NCI-H345 (cell line): ENCODE measurements around the gene DNAH1.
"Not testable (repeated sequence)": the region's sequence is repeated elsewhere in the genome, so short reads cannot be mapped to it uniquely, and the experiment has no call there.

Experiments
- DNase-seq: peaks from one replicate; lab custom pipeline; 2025; lab: John Stamatoyannopoulos, UW

Gene DNAH1

GRCh38 chr3:52315977-52316764 lies at the start of gene DNAH1:
TSS of gene DNAH1 (plus strand) at chr3:52316319. CDS start at chr3:52322443, 6,124 bp downstream.
- DNase-seq, result no peak

GRCh38 chr3:52268036-52268435 lies 48.1 kb upstream of the DNAH1 start:
- DNase-seq, result no peak

- DNase-seq, result no peak
Observed at GRCh38 chr3:52269776-52270175, 46.3 kb upstream of the DNAH1 start.

GRCh38 chr3:52270252-52270754 lies 45.8 kb upstream of the DNAH1 start:
- no peak for DNase-seq

GRCh38 chr3:52272172-52272571 lies 43.9 kb upstream of the DNAH1 start:
- DNase-seq, result not testable (repeated sequence)

- DNase-seq, result no peak
Observed at GRCh38 chr3:52272831-52273230, 43.3 kb upstream of the DNAH1 start.

GRCh38 chr3:52274781-52275180 lies 41.3 kb upstream of the DNAH1 start:
- not testable (repeated sequence) for DNase-seq

- DNase-seq, result peak; percentile 11
Observed at GRCh38 chr3:52277071-52277964, 38.8 kb upstream of the DNAH1 start.

GRCh38 chr3:52277972-52278509 lies 38.1 kb upstream of the DNAH1 start:
- peak; percentile 62 for DNase-seq

GRCh38 chr3:52278510-52279069 lies 37.5 kb upstream of the DNAH1 start, which contains the start of gene WDR82:
TSS of gene WDR82 (minus strand) at chr3:52278649. CDS start at chr3:52278361, 288 bp downstream.
- DNase-seq, result peak; percentile 90

- DNase-seq, result no peak
Observed at GRCh38 chr3:52279596-52279995, 36.5 kb upstream of the DNAH1 start.

- DNase-seq, result peak; percentile 59
Observed at GRCh38 chr3:52280050-52280461, 36.1 kb upstream of the DNAH1 start.

- no peak for DNase-seq
Observed at GRCh38 chr3:52281981-52282801, 33.9 kb upstream of the DNAH1 start.

GRCh38 chr3:52283306-52283705 lies 32.8 kb upstream of the DNAH1 start:
- DNase-seq, result no peak

- DNase-seq, result not testable (repeated sequence)
Observed at GRCh38 chr3:52284051-52284450, 32.1 kb upstream of the DNAH1 start.

- DNase-seq, result no peak
Observed at GRCh38 chr3:52286777-52287110, 29.4 kb upstream of the DNAH1 start.

GRCh38 chr3:52288674-52289073 lies 27.4 kb upstream of the DNAH1 start:
- no peak for DNase-seq

GRCh38 chr3:52289338-52289746 lies 26.8 kb upstream of the DNAH1 start:
- no peak for DNase-seq

GRCh38 chr3:52289747-52290595 lies 26.1 kb upstream of the DNAH1 start:
- no peak for DNase-seq
